HepG2 (cell line): ENCODE results near the gene RTBDN. TPM values are rescaled to one million over a fixed set of nuclear protein-coding genes. Genes with fewer than 3 reads are reported as not detected.

Experiments used
- ARNTL ChIP-seq: sonication (generic); formaldehyde crosslinking; IDR thresholded peaks from 2 replicates; pipeline ENCODE4 v1.4.0; 2020; ENCODE audit warnings: mild to moderate bottlenecking, missing genetic modification reagents
- ATF3 ChIP-seq: sonication (generic); formaldehyde crosslinking; IDR thresholded peaks from 2 replicates; pipeline ENCODE4 v1.4.0; 2020; ENCODE audit warnings: missing genetic modification reagents
- GABPB1 ChIP-seq: IDR thresholded peaks from 2 replicates; pipeline ENCODE4 v1.6.1; 2016; ENCODE audit warnings: mild to moderate bottlenecking, missing genetic modification reagents, moderate library complexity, missing compliant biosample characterization
- GLMP ChIP-seq: sonication (generic); formaldehyde crosslinking; IDR thresholded peaks from 2 replicates; pipeline ENCODE4 v1.9.0; 2021; ENCODE audit warnings: missing genetic modification reagents, mild to moderate bottlenecking, borderline replicate concordance
- MAFG ChIP-seq: sonication (generic); formaldehyde crosslinking; IDR thresholded peaks from 2 replicates; pipeline ENCODE4 v1.5.1; 2020; ENCODE audit warnings: mild to moderate bottlenecking, missing genetic modification reagents
- MYC ChIP-seq: sonication (generic); formaldehyde crosslinking; IDR thresholded peaks from 2 replicates; pipeline ENCODE4 v1.9.0; 2021; ENCODE audit warnings: missing genetic modification reagents, borderline replicate concordance
- RBAK ChIP-seq: sonication (generic); formaldehyde crosslinking; IDR thresholded peaks from 2 replicates; pipeline ENCODE4 v1.5.1; 2020; ENCODE audit warnings: mild to moderate bottlenecking, missing genetic modification reagents
- RXRA ChIP-seq: sonication (generic); formaldehyde crosslinking; IDR thresholded peaks from 2 replicates; pipeline ENCODE4 v1.5.1; 2020; ENCODE audit warnings: missing genetic modification reagents
- SP1 ChIP-seq, 2 experiments: fragments of 450-650 bp in 1 of 2; sonication (generic) in 1 of 2; formaldehyde crosslinking in 1 of 2; IDR thresholded peaks; 2 replicates each; pipeline versions ENCODE4 v1.4.0 to v1.6.1; 2016 to 2020; ENCODE audit warnings: missing genetic modification reagents in 1 of 2
- THAP9 ChIP-seq: sonication (generic); formaldehyde crosslinking; IDR thresholded peaks from 2 replicates; pipeline ENCODE4; 2020; ENCODE audit warnings: missing genetic modification reagents, mild to moderate bottlenecking, borderline replicate concordance
- ZBTB10 ChIP-seq: sonication (generic); formaldehyde crosslinking; IDR thresholded peaks from 2 replicates; pipeline ENCODE4 v1.4.0; 2020; ENCODE audit warnings: missing genetic modification reagents, borderline replicate concordance
- ZNF546 ChIP-seq: sonication (generic); formaldehyde crosslinking; conservative IDR thresholded peaks from 2 replicates; pipeline ENCODE4 v1.8.1; 2023; ENCODE audit warnings: mild to moderate bottlenecking, missing genetic modification reagents
- ZNF660 ChIP-seq: sonication (generic); formaldehyde crosslinking; IDR thresholded peaks from 2 replicates; pipeline ENCODE4 v1.5.1; 2020; ENCODE audit warnings: mild to moderate bottlenecking, low read depth, missing genetic modification reagents, borderline replicate concordance
- ZNF672 ChIP-seq: sonication (generic); formaldehyde crosslinking; IDR thresholded peaks from 2 replicates; pipeline ENCODE4 v1.8.1; 2022; ENCODE audit warnings: missing genetic modification reagents
- ZNF724P ChIP-seq: sonication (generic); formaldehyde crosslinking; IDR thresholded peaks from 2 replicates; pipeline ENCODE4 v1.8.0; 2022; ENCODE audit warnings: missing genetic modification reagents, borderline replicate concordance
- ZNF790 ChIP-seq: sonication (generic); formaldehyde crosslinking; IDR thresholded peaks from 2 replicates; pipeline ENCODE4 v1.8.0; 2022; ENCODE audit warnings: missing genetic modification reagents, mild to moderate bottlenecking, borderline replicate concordance
- ZNF878 ChIP-seq: sonication (generic); formaldehyde crosslinking; IDR thresholded peaks from 2 replicates; pipeline ENCODE4 v1.8.1; 2023; ENCODE audit warnings: mild to moderate bottlenecking, missing genetic modification reagents, moderate library complexity
- polyA plus RNA-seq, 8 experiments: library from polyadenylated mRNA; depleted of rRNA in 3 of 8; stranded (reverse) in 7 of 8; unstranded in 1 of 8; fragments of >200 nt; fragmentation: Illumina TruSeq in 4 of 8; extraction: Trizol in 4 of 8; gene quantifications; 2 replicates each; pipeline versions ENCODE4 v1.2.1 to v1.2.3, GENCODE V29; 2011 to 2016; ENCODE audit warnings: low read depth in 4 of 8, missing spikeins in 1 of 8, mixed read lengths in 1 of 8; ENCODE audit not compliant: insufficient read depth in 1 of 8
- total RNA-seq, 5 experiments: library from RNA; depleted of rRNA; stranded (reverse); fragments of >200 nt; fragmentation: Illumina TruSeq; extraction: Trizol; gene quantifications; 2 replicates each; pipeline ENCODE4 v1.2.3, GENCODE V29; 2016; ENCODE audit warnings: low read depth in 1 of 5

The RTBDN gene
- total and polyA plus RNA-seq, 2 of the 13 experiments (the other 11 are each of a cell fraction or from before 2014, with no cell fraction given), result 0.27 to 0.48 TPM

GRCh38 chr19:12789904-12790619 is 44.3 kb downstream of the RTBDN start (continued):
- no peak for TF ChIP-seq GLMP (CRISPR knock-in tag)
- TF ChIP-seq ATF3 (CRISPR knock-in tag), result no peak
- no peak; the same call in 1 of the 2 replicates for TF ChIP-seq ZBTB10 (CRISPR knock-in tag)
- 0 out of 2 replicates have a peak, but pooled peaks have one; percentile 46 for TF ChIP-seq ZNF724P (CRISPR knock-in tag)
- no peak for TF ChIP-seq ZNF546 (CRISPR knock-in tag)
- TF ChIP-seq MAFG, result no peak
- TF ChIP-seq ZNF878 (CRISPR knock-in tag), result no peak
- peak; percentile 53 for TF ChIP-seq RXRA (CRISPR knock-in tag)
- TF ChIP-seq THAP9 (CRISPR knock-in tag), result no peak
- TF ChIP-seq ZNF660, result no peak
- peak; percentile 86 for TF ChIP-seq GABPB1 (CRISPR knock-in tag)
- no peak for TF ChIP-seq ZNF672 (CRISPR knock-in tag)
- no peak for TF ChIP-seq SP1 (IDR thresholded peaks at IDR 0.05)
- peak; percentile 26; the same call in 1 of the 2 replicates for TF ChIP-seq SP1 (CRISPR knock-in tag; IDR thresholded peaks at IDR 0.05)
- 0 out of 2 replicates have a peak, but pooled peaks have one; percentile 57 for TF ChIP-seq ZNF790 (CRISPR knock-in tag)
- no peak for TF ChIP-seq ARNTL (CRISPR knock-in tag)
- no peak for TF ChIP-seq RBAK (CRISPR knock-in tag)
- no peak; the same call in 1 of the 2 replicates for TF ChIP-seq MYC
